Left hindlimb (tissue), 1 donor: Measurements from ENCODE around the gene NCLN.
"Not testable (repeated sequence)": the region's sequence is repeated elsewhere in the genome, so short reads cannot be mapped to it uniquely, and the experiment has no call there.

Experiments used
- DNase-seq: peaks from one replicate; pipeline ENCODE4 v3.0.0-alpha.2; 2018

The NCLN gene, protein sequence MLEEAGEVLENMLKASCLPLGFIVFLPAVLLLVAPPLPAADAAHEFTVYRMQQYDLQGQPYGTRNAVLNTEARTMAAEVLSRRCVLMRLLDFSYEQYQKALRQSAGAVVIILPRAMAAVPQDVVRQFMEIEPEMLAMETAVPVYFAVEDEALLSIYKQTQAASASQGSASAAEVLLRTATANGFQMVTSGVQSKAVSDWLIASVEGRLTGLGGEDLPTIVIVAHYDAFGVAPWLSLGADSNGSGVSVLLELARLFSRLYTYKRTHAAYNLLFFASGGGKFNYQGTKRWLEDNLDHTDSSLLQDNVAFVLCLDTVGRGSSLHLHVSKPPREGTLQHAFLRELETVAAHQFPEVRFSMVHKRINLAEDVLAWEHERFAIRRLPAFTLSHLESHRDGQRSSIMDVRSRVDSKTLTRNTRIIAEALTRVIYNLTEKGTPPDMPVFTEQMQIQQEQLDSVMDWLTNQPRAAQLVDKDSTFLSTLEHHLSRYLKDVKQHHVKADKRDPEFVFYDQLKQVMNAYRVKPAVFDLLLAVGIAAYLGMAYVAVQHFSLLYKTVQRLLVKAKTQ

DNA sequence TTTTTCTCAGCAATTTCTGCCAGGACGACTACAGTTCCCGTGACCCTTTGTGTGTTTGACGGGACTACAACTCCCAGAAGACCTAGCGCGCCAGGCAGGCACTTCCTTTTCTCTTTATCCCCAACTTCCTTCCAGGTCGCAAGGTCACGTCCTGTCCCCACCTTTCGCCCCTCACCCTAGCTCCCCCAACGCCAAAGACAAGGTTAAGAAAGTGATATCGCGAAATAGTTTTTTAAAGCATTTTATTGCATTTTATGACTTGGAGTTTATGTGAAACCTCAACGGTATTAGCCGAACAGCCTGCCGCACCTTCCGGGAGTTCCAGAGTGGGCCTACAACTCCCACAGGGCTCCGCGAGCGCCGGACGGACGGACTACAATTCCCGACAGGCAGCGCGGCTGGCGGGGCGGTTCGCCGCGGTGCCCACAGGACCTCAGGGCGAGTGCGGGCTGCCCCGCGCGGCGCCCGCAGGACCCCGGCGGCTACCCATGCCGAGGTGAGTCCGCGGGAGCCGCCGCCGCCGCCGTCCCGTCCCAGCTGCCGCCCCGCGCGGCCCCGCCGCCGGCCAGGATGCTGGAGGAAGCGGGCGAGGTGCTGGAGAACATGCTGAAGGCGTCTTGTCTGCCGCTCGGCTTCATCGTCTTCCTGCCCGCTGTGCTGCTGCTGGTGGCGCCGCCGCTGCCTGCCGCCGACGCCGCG, at the start of gene NCLN:
Gene NCLN (plus strand): TSS at position 470 of the 699 bp plus-strand sequence. CDS start 101 bp downstream, at position 571.
- DNase-seq: peak; percentile 97

DNA sequence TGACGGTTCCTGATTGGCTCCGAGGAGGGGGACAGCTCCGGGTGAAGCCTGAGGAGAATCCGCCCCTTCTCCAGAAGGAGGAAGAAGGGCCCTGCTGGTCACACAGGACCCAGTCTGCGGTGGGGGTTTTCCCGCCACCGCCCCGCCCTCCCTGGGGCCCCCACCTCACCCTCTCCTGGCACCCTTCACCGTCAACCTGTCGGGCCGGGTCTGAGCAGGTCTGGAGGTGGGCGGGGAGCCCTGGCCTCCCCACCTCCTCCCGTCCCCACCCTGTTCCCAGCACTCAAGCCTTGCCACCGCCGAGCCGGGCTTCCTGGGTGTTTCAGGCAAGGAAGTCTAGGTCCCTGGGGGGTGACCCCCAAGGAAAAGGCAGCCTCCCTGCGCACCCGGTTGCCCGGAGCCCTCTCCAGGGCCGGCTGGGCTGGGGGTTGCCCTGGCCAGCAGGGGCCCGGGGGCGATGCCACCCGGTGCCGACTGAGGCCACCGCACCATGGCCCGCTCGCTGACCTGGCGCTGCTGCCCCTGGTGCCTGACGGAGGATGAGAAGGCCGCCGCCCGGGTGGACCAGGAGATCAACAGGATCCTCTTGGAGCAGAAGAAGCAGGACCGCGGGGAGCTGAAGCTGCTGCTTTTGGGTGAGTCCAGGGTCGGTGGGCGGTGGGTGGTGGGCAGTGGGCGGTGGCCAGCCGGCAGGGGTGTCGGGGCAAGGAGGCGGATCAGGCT, 49.6 kb upstream of the NCLN start, which contains the start of gene GNA15:
Gene GNA15 (plus strand): TSS at position 73 of the 723 bp plus-strand sequence. CDS start 418 bp downstream, at position 491.
- DNase-seq: no peak

DNA sequence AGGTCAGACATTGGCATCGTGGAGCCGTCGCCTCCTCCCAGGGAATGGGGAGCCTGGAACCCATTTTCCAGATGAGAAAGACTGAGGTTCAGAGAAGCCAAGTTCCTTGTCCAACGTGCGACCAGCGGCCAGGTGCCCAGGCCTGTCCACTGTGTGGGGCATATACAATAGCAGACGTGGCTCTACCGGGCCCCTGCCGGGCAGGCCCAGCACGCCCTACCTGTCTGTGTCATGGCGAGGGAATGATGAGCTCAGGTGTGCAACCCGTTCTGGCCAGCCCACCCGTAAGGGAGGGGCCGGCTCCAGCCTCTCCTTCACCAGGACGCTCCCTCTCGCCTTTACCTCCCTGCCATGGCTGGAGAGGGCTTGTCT, 49.1 kb upstream of the NCLN start:
- no peak for DNase-seq

DNA sequence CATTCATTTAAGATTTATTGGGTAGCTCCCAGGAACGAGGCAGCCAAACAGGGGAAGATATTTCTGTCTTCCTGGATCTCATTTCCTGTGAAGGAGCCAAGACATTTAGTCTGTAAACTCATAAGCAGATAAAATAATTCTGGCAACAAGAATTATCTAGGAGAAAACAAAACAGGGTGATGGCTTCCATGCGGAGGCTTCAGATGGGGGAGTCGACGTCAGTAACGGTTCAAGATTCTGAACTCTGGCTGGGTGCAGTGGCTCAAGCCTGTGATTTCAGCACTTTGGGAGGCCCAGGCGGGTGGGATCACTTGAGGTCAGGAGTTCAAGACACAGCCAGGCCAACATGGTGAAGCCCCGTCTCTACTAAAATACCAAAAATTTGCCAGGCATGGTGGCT, 48.6 kb upstream of the NCLN start:
- no peak for DNase-seq

DNA sequence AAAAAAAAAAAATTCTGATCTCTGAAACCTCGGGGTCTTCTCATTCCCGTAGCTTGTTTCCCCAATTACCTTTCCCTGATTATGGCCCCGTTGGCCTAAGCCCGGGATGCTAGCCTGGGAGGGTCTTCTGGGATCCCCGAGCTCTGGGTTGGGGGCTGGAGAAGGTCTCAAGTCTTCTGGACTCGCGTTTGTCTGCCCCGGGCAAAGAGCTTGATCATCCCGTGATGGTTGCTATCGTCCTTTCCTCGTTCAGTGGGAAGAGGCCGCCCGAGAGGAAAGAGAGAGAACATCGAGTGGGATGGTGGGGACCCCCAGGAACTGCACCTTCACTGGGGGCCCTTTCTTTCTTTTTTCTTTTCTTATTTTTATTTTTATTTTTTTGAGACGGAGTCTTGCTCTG, 47.5 kb upstream of the NCLN start:
- DNase-seq: no peak

DNA sequence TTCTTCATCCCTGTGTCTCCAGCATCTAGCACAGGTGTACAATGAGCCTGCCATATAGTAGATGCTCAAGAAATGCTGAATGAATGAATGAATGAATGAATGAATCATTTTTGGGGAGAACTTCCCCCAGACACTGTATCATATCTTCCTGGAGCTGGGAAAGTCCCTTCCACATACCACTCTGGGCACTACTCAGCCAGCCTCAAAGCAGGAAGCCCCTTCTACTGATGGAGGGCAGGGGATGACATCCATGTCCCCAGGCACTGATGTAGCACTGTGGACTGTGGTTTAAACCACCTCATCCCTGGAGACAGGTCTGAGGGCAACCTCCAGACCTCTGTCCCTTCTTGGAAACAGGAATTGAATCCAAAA, 45.1 kb upstream of the NCLN start:
- no peak for DNase-seq

DNA sequence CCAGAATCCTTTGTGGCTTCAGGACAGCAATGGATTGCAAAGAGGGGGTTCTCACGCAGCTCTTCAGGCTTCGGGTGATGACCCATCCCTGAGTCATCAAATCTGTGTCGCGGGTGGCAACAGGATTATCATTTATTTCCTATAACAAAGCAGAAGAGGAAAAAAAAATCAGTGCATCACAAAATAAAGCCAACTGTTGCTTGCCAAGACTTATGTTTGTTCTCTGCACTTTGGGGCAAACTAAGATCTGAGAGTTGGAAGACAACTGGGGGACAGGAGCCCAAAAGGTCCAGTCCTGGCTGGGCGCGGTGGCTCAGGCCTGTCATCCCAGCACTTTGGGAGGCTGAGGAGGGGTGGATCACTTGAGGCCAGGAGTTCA, 43.4 kb upstream of the NCLN start:
- no peak for DNase-seq

DNA sequence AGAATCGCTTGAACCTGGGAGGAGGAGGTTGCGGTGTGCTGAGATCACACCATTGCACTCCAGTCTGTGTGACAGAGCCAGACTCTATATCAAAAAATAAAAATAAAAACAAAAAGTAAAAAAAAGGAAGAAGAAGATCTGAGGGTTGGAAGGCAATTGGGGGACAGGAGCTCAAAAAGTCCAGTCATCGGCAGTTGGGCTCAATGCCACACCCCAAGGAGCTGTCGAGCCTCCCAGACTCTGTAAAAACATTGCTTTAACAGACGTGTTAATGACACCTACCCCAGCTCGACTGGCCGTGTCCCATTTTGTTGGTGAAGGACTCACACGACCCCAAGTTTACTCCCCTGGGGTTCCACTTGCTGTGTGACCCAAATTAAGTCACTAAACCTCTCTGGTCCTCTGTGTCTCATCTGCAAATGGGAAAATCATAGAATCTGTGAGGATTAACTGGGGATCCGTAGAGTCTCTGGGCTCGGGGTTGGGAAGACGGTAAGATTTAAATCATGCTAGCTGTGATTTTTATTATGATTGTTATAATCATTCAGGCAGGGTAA, 42.9 kb upstream of the NCLN start:
- no peak for DNase-seq

DNA sequence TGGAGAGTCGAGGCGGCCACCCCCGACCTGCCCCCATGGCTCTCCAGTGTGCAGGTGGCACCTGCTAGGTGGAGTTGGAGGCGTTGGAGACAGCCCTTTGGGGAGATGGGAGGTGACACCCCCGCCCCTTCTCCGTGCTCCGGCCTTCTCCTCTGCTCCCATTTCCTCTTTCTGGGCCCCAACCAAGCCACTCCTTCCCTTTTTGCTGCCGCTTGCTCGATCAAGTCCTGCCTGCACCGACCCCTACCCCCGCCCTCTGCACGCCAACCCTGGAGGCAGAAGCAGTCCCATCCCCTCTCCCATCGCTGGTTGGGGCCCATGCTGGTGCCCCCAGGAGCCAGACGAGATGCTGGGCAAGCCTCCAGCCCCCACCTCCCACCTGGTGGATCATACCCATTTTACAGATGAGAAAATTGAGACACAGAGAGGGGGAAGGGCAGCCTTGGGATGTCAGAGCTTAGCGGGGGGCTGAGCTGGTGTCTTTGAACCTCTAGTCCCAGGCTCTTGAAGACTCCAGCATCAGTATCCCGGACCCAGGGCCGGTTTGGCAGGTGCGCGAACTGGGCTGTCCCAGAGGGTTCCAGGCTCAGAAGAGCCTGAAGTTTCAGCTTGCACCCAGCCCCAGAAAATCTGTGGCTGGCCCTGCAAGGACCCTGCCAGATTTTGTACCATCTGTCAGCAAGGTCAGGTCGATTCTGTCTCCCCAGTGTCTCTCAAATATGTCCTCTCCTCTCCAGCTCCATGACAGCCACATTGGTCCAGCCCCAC, 39.6 kb upstream of the NCLN start:
- no peak for DNase-seq

DNA sequence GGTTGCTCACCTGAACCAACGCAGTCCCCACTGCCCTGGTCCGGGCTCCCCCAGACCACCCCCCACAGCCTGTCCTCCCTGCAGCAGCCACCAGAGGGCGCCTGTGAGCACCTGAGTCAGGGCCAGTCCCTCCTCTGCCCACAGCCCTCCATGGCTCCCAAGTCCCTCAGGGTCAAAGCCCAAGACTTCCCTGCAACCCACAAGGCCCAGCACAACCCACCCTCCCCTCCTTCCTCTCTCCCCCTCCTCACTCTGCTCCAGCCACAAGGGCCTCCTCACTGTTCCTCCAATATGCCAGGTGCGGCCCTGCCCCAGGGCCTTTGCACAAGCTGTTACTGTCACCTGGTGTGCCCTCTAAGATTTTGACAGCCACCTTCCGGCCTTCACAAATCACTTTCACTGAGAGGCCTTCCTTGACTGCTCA, 39.0 kb upstream of the NCLN start:
- no peak for DNase-seq

DNA sequence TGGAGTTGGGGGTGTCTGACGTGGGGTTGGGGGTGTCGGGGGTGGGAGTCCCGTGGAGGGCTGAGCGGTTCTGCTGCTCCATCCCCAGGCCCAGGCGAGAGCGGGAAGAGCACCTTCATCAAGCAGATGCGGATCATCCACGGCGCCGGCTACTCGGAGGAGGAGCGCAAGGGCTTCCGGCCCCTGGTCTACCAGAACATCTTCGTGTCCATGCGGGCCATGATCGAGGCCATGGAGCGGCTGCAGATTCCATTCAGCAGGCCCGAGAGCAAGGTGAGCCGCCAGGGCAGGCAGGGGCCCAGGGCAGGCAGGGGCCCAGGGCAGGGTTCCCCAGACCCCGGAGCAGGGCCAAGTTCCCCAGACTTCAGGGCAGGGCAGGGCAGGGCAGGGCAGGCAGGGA, 37.2 kb upstream of the NCLN start:
- DNase-seq: no peak

DNA sequence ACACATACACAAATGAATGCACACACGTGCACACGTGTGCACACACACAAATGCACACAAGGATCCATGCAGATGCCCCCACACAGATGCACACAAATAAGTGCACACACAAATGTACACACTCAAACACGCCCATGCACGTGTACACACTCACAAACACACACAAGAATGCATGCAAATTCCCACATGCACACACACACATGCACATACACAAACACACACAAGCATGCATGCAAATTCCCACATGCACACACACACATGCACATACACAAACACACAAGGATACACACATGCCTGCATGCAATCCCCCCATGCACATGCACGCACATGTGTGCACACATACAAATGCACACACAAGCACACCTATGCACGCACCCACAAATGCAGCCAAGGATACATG, 36.6 kb upstream of the NCLN start:
- DNase-seq: no peak

DNA sequence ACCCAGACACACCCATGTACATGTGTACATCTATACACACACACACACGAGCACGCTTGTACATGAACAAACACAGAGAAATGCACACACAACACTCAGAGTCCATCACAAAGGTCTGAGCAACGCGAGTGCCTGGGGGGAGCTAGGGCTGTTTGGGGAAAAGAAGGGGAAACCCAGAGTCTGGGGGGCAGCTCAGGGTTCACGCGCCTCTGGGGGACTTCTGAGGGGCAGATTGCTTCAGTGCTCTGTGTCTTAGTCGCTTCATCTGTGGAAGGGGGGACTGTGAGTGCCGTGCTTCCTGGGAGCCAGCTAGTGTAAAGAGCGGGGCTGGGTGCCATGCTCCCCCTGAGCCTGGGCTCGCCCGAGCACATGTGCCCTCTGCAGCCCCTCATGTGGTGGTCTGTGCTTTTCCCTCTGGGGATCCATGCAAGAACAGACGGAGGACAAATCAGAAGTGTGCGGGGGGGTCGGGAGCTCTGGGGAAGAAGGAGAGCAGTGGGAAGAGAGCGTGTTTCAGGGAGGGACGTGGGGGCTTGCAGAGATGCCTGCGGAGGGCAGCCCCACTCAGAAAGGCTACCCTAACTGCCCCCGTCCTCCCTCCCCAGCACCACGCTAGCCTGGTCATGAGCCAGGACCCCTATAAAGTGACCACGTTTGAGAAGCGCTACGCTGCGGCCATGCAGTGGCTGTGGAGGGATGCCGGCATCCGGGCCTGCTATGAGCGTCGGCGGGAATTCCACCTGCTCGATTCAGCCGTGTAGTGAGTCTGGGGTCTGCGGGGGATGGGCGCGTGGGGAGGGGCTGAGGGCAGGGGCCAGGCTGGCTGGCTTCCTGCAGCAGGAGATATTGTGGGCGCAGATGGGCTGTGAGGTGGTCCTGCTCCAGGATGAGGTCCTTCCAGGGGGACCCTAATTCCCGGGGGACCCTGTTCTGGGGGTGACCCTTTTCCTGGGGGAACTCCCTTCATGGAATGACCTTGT, 35.9 kb upstream of the NCLN start:
- no peak for DNase-seq

DNA sequence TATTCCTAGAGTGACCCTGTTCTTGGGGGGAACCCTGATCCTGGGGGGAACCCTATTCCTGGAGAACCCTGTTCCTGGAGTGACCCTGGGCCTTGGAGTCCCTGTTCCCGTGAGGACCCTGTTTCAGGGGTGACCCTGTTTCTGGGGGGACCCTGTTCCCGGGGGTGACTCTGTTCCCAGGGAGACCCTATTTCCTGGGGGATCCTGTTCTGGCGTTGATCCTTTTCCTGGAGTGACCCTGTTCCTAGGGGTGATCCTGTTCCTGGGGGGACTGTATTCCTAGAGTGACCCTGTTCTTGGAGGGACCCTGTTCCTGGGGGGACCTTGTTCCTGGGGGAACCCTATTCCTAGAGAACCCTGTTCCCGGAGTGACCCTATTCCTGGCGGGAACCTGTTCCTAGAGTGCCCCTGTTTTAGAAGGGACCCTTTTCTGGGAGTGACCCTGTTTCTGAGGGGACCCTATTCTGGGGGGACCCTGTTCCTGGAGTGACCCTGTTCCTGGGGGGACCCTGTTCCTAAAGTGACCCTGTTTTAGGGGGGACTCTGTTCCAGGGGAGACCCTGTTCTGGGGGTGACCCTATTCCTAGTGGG, 34.9 kb upstream of the NCLN start:
- DNase-seq: no peak

DNA sequence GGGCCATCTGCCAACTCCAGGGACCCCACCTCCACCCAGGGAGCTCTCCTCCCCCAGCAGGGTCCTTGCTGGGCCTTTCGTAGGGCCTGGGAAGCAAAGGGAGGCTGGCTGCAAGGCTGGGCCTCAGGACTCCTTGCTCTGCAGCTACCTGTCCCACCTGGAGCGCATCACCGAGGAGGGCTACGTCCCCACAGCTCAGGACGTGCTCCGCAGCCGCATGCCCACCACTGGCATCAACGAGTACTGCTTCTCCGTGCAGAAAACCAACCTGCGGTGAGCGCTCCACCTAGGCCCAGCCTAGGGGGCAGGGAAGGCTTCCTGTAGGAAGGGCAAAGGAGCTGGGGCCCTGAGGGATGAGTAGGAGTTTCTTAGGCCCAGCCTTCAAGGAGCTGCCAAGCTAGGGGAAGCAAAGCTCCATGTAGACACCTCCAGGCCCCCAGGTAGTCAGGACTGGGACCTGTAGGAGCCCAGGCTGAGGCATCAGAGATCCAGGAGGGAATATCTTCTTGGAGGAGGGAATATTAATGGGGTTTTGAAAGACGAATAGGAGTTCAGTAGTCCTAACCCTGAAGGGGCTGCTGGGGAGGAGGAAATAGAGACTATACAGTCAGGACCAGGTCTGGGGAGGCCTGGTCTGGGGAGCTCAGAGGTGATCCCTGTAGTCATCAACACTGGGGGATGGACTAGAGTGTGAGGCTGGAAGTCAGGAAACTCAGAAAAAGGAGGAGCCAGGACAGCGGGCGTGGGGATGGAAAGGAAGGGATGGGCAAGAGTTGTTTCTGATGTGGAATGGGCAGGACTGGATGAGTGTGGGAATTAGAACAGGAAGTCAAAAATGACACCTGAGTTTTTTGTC, 33.9 kb upstream of the NCLN start:
- no peak for DNase-seq

DNA sequence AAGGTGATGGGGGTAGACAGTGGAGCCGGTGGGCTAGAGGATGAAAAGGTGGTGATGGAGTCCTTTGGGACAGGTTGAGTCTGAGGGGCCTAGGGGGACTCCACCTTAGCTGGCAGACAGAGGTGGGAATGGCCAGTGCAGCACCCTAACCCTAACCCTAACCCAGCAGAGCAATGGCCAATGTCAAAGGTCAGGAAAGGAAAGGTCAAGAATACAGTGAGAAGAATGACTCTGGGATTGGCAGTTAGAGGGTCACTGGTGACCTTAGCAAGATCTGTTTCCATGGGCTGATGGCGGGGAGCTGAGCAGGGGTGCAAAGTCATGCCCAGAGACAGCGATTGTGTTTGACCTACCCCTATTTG, 33.3 kb upstream of the NCLN start:
- no peak for DNase-seq

DNA sequence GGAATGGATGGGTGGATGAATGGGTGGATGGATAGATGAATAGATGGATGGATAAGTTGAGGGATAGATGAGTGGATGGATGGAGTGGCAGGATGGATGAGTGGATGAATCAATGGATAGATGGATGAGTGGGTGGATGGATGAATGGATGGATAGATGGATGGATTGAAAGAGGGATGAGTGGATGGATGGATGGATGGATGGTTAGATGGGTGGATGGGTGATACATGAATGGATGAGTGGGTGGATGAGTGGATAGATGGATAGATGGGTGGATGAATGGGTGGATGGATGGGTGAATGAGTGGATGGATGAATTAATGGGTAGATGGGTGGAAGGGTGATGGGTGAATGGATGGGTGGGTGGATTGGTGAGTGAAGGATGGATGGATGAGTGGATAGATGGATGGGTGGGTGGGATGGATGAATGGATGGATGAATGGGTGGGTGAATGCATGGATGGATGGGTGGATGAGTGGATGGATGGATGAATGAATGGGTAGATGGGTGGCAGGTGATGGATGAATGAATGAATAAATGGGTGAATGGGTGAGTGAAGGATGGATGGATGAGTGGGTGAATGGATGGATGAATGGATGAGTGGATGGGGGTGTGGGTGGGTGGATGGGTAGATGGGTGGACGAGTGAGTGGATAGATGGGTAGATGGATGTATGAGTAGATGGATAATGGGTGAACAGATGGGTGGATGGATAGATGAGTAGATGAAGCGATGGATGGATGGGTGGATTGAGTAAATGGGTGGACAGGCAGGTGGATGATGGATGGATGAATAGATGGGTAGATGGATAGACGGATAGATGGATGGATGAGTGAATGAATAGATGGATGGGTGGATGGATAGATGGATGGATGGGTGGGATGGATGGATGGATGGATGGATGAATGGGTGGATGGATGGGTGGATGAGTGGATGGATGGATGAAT, 32.2 kb upstream of the NCLN start:
- DNase-seq: no peak

DNA sequence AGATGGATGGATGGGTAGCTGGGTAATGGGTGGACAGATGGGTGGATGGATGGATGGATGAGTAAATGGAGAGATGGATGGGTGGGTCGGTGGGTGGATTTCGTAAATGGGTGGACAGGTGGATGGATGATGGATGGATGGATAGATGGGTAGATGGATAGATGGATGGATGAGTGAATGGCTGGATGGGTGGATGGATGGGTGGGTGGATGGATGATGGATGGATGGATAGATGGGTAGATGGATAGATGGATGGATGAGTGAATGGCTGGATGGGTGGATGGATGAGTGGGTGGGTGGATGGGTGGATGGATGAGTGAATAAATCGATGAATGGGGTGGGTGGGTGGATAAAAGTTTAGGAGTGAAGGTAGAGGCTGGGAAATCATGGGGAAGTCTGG, 31.3 kb upstream of the NCLN start:
- not testable (repeated sequence) for DNase-seq
